HUES64 (cell line): Measurements from ENCODE around the gene COLEC12.

Experiments used
- H3K27ac ChIP-seq: 2 replicates; pipeline ENCODE4 v1.7.0; 2013; ENCODE audit warnings: low read depth, low read length, inconsistent platforms
- H3K27me3 ChIP-seq: 2 replicates; pipeline ENCODE4 v1.6.1; 2013; ENCODE audit warnings: mild to moderate bottlenecking, low read length; ENCODE audit not compliant: insufficient read depth
- H3K36me3 ChIP-seq: 2 replicates; pipeline ENCODE4 v1.6.1; 2013; ENCODE audit warnings: mild to moderate bottlenecking, low read length; ENCODE audit not compliant: insufficient read depth
- H3K4me1 ChIP-seq: 2 replicates; pipeline ENCODE4 v1.6.1; 2013; ENCODE audit warnings: mild to moderate bottlenecking, low read length, moderate library complexity; ENCODE audit not compliant: insufficient read depth
- H3K4me3 ChIP-seq: 2 replicates; pipeline ENCODE4 v1.5.1; 2013; ENCODE audit warnings: mild to moderate bottlenecking, low read length, moderate library complexity
- H3K9ac ChIP-seq: 2 replicates; pipeline ENCODE4 v1.6.1; 2013; ENCODE audit warnings: mild to moderate bottlenecking, low read depth, low read length
- H3K9me3 ChIP-seq: 2 replicates; pipeline ENCODE4 v1.6.1; 2013; ENCODE audit warnings: low read depth, low read length; ENCODE audit not compliant: insufficient read depth
- WGBS: fragments of 150-250, 120-280 bp; methylation state at CpG from one replicate; pipeline ENCODE4 v1.1.7; 2013; ENCODE audit warnings: missing lambda C conversion rate; 5-methylcytosine and 5-hydroxymethylcytosine counted together

Gene COLEC12

DNA sequence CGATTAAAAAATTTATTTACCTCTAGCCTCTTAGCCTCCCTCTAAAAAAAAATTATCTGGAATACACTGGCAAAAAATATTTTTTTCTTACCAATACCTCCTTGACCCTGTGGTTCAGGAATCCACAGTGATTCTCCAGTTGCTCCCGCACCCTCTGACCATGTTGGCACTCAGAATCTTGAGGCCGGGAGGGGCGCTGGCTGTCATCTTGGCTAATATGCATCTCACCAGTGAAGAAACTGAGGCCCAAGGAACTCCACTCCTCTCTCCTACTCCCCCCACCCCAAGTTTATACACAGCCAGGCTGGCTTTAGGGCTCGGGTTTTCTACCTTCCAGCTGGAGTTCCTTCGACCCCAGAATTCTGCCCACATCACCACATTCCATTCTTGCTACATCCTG, 134.8 kb downstream of the COLEC12 start:
- Histone ChIP-seq H3K27me3 (no peaks in the 10 kb centered on the region), H3K4me3 (no peak overlapping the region), H3K9me3 (no peaks in the 10 kb centered on the region), H3K9ac (no peak overlapping the region), H3K36me3 (no peaks in the 10 kb centered on the region), H3K4me1 (peaks cover 28% of the 10 kb centered on the region), H3K27ac (no peak overlapping the region)
- WGBS, result 95% methylated on average over 6 of the region's 6 CpGs

DNA sequence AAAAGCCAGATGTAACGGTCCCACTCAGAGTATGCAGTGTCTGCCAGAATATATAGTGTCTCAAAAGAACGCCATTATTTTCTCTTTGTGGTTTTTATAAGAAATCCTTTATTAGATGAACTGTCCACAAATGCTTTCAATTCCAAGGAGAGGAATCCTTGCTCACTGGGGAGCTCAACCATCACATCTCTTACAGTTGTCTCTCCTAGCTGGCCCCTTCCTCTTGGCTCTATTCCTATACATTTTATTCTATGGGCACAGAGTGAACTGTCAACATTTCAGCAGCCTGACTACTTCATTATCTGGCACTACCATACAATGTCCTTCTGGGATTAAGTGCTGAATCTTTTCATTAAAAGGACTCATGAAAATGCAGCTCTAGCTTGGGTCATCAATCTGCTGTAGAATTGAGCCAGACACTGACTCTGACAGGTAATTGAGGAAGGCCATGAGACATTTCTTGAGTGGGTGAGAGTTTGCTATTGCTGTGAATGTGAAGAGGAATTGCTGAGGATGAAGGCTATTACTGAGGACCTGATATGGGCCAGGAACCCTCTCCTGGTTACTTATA, 136.2 kb downstream of the COLEC12 start:
- H3K9ac ChIP-seq, result no peak overlapping the region
- no peaks in the 10 kb centered on the region for H3K9me3 ChIP-seq
- no peaks in the 10 kb centered on the region for H3K36me3 ChIP-seq
- H3K4me3 ChIP-seq, result no peak overlapping the region
- H3K4me1 ChIP-seq, result peaks cover 28% of the 10 kb centered on the region
- WGBS, result 100% methylated on average over 1 of the region's 2 CpGs
- H3K27ac ChIP-seq, result no peak overlapping the region
- no peaks in the 10 kb centered on the region for H3K27me3 ChIP-seq

GRCh38 chr18:363301-364085, 137.0 kb downstream of the COLEC12 start:
- 87% methylated on average over 10 of the region's 11 CpGs for WGBS
- Histone ChIP-seq H3K36me3 (no peaks in the 10 kb centered on the region), H3K4me1 (peaks cover 28% of the 10 kb centered on the region), H3K27me3 (no peaks in the 10 kb centered on the region), H3K9me3 (no peaks in the 10 kb centered on the region), H3K4me3 (no peak overlapping the region), H3K9ac (no peak overlapping the region), H3K27ac (no peak overlapping the region)

GRCh38 chr18:362311-363290, 137.9 kb downstream of the COLEC12 start:
- Histone ChIP-seq H3K4me1 (peaks cover 28% of the 10 kb centered on the region), H3K27ac (no peak overlapping the region), H3K27me3 (no peaks in the 10 kb centered on the region), H3K36me3 (no peaks in the 10 kb centered on the region), H3K4me3 (no peak overlapping the region), H3K9ac (no peak overlapping the region), H3K9me3 (no peaks in the 10 kb centered on the region)
- WGBS, result 56% methylated on average over 12 of the region's 12 CpGs

DNA sequence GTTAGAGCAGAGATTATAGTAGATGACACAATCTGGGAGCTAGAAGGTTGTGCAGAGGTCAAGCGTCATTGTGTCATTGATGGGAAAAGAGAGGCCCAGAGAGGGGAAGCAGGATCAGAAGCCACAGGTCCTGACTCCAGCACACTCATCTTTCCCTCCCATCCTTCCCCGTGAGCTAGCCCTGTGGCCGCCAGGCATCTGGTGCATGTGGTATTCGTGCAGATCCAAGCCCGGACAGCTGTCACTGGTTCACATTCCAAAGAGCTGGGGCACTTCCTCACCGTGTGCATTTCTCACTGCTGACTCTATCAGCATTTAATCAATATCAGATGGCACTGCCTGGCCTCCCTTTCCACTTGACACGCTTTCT, 138.6 kb downstream of the COLEC12 start:
- Histone ChIP-seq H3K36me3 (no peaks in the 10 kb centered on the region), H3K27ac (no peak overlapping the region), H3K9ac (no peak overlapping the region), H3K4me3 (no peak overlapping the region), H3K9me3 (no peaks in the 10 kb centered on the region), H3K27me3 (no peaks in the 10 kb centered on the region), H3K4me1 (peaks cover 27% of the 10 kb centered on the region)
- 46% methylated on average over 7 of the region's 7 CpGs for WGBS

DNA sequence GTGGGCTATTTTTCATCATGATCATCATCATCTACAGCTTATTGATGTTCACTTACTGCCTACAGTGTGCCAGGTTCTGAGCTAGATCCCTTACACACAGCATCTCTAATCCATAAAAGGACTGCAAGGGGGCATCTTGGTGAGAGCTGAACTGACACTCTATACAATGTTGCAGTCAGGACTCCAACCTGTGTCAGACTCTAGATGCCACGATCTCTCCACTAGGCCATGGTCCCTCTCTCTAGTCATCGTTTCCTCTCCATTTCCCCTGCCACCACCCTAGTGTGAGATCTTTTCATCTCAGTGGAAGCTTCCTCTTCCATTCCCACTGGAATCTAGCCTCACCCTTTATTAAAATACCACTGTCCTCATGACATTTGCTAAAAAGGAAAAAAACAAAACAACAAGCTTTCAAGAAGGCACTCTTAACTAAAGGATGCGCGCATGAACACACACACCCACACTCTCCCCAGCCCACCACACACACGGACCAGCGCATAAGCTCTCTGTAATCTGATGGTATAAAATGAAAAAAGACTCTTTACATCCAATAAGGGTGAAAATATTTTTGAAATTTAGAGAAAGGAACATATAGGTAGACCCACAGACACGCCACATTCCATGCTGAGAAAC, 139.3 kb downstream of the COLEC12 start:
- 92% methylated on average over 3 of the region's 7 CpGs for WGBS
- Histone ChIP-seq H3K4me3 (no peak overlapping the region), H3K9me3 (no peaks in the 10 kb centered on the region), H3K4me1 (peaks cover 20% of the 10 kb centered on the region), H3K9ac (no peak overlapping the region), H3K27me3 (no peaks in the 10 kb centered on the region), H3K36me3 (no peaks in the 10 kb centered on the region), H3K27ac (no peak overlapping the region)

DNA sequence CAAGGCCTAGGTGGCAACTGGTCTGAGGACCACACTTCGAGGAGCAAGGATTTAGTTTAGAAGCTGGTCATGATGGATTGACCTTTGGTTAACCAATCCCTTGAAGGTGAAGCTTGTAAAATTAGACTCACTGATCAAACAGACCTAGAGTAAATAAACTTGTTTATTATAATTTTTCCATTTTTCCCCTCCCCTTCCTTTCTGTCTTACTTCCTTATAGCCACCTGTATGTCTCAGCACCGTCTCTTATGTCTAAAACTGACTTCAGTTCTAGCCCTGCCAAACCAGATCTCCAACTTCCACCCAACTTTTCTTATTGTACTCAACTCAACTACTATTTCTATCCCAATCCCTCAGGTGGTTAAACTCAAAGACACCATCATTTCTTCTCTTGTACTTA, 139.8 kb downstream of the COLEC12 start:
- no peaks in the 10 kb centered on the region for H3K9me3 ChIP-seq
- 90% methylated on average over 2 of the region's 2 CpGs for WGBS
- no peaks in the 10 kb centered on the region for H3K36me3 ChIP-seq
- no peak overlapping the region for H3K27ac ChIP-seq
- H3K27me3 ChIP-seq, result no peaks in the 10 kb centered on the region
- H3K9ac ChIP-seq, result no peak overlapping the region
- H3K4me1 ChIP-seq, result peaks cover 15% of the 10 kb centered on the region
- H3K4me3 ChIP-seq, result no peak overlapping the region

DNA sequence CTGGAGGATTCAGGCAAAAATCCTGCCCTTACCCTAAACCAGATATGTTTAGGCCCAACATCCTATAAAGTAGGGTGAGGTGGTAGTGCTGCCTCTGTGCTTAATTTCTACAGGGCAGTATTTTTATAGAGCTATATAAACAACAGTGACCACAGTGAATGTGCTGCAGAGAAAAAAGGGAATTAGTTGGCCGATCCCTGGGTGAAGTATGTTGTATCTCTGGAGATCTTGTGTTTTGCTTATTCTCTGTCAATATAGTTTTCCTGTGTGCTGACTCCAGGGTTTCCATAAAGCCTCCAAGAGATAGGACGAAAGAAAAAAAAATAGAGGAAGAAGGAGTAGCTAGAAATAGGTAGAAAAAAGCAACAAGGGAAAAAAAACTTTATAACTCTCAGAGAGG, 143.7 kb downstream of the COLEC12 start:
- 98% methylated on average over 2 of the region's 2 CpGs for WGBS
- H3K9me3 ChIP-seq, result no peaks in the 10 kb centered on the region

DNA sequence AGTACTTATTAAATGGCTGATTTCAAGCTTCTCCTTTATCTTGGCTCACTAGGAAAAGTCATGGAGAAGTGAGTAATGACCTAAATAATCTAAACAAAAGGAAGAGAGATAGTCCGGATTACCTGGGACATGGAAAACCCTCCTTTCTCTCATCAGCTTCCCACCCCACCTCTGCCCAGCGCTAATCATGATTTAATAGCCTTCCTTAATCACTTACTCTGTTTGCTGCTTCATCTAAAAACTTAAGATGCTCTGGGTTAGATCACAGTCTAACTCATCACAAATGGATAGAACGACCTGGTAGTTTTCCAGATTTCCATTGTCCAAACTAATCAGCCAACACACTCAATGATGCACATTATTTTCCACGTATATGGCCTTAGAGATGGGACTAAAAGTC, 144.8 kb downstream of the COLEC12 start:
- Histone ChIP-seq H3K36me3 (no peaks in the 10 kb centered on the region), H3K9ac (no peak overlapping the region), H3K27me3 (no peaks in the 10 kb centered on the region), H3K9me3 (no peaks in the 10 kb centered on the region), H3K27ac (no peak overlapping the region), H3K4me1 (peaks cover 6% of the 10 kb centered on the region; the same call in 1 of the 2 replicates), H3K4me3 (no peak overlapping the region)
- 86% methylated on average over 4 of the region's 4 CpGs for WGBS

More for the DNA sequence above, 143.7 kb downstream of the COLEC12 start:
- Histone ChIP-seq H3K4me3 (no peak overlapping the region), H3K27me3 (no peaks in the 10 kb centered on the region), H3K36me3 (no peaks in the 10 kb centered on the region), H3K9ac (no peak overlapping the region), H3K4me1 (peaks cover 6% of the 10 kb centered on the region; the same call in 1 of the 2 replicates), H3K27ac (no peak overlapping the region)

DNA sequence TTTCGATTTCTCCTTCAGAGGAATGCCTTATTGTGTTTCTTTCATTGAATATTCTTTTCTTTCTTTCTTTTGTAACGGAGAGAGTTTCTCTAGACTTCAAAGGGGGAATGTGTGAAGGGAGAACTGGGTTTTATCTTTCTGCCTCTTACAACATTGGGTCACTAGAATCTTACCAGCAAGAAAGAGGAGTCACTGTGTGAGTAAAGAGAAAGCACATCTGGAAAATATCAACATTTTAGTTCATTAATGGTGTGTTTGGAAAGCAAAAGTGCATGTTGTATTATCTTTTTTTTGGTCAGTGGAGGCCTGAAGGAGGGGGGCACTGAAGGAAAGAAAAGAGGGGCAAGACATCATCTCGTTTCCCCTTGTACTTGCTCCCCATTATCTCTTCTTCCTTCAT, 146.0 kb downstream of the COLEC12 start:
- Histone ChIP-seq H3K27me3 (no peaks in the 10 kb centered on the region), H3K4me3 (no peak overlapping the region), H3K4me1 (peaks cover 6% of the 10 kb centered on the region; the same call in 1 of the 2 replicates), H3K9ac (no peak overlapping the region), H3K27ac (no peak overlapping the region), H3K36me3 (no peaks in the 10 kb centered on the region), H3K9me3 (no peaks in the 10 kb centered on the region)
- WGBS, result 68% methylated on average over 2 of the region's 3 CpGs
